Adipocyte (in vitro differentiated cells): ENCODE measurements around the gene ORAI2.
A peak's percentile ranks its signal among the peaks of the same experiment; 100 is the strongest.

ENCODE experiments used
- DNase-seq: peaks from one replicate; pipeline ENCODE4 v3.0.0-alpha.2; 2015; ENCODE audit warnings: low read depth
- H3K27me3 ChIP-seq: replicated peaks from 2 replicates; pipeline ENCODE4 v1.7.0; 2013; ENCODE audit warnings: mild to moderate bottlenecking, low read length, moderate library complexity; ENCODE audit not compliant: control insufficient read depth, insufficient read depth
- H3K36me3 ChIP-seq: 2 replicates; pipeline ENCODE4 v1.7.0; 2013; ENCODE audit warnings: low read length, mild to moderate bottlenecking, moderate library complexity; ENCODE audit not compliant: control insufficient read depth, insufficient read depth, severe bottlenecking
- H3K4me1 ChIP-seq: 2 replicates; pipeline ENCODE4 v1.7.0; 2013; ENCODE audit warnings: mild to moderate bottlenecking, low read length, moderate library complexity; ENCODE audit not compliant: control insufficient read depth, insufficient read depth
- H3K4me3 ChIP-seq: 2 replicates; pipeline ENCODE4 v1.7.0; 2013; ENCODE audit warnings: mild to moderate bottlenecking, low read length, moderate library complexity
- H3K9ac ChIP-seq: 2 replicates; pipeline ENCODE4 v1.7.0; 2013; ENCODE audit warnings: mild to moderate bottlenecking, low read length, moderate library complexity
- H3K9me3 ChIP-seq: 2 replicates; pipeline ENCODE4 v1.7.0; 2013; ENCODE audit warnings: mild to moderate bottlenecking, low read length, moderate library complexity; ENCODE audit not compliant: control insufficient read depth

Gene ORAI2

GRCh38 chr7:102431617-102432298 is 1.6 kb upstream of the ORAI2 start:
- H3K4me3 ChIP-seq = no peak overlapping the region
- no peaks in the 10 kb centered on the region for H3K9me3 ChIP-seq
- H3K27me3 ChIP-seq = no peaks in the 10 kb centered on the region
- H3K36me3 ChIP-seq = peaks cover 5% of the 10 kb centered on the region
- DNase-seq = peak; percentile 15
- H3K4me1 ChIP-seq = peaks cover 6% of the 10 kb centered on the region
- no peak overlapping the region for H3K9ac ChIP-seq

- Histone ChIP-seq H3K27me3 (no peaks in the 10 kb centered on the region), H3K36me3 (no peaks in the 10 kb centered on the region)
Observed at GRCh38 chr7:102432442-102433218, 745 bp upstream of the ORAI2 start.

GRCh38 chr7:102434039-102434486 is 688 bp downstream of the ORAI2 start:
- Histone ChIP-seq H3K9ac (peak overlapping the region; percentile 87), H3K9me3 (no peaks in the 10 kb centered on the region), H3K4me3 (peak overlapping the region; percentile 82), H3K27me3 (no peaks in the 10 kb centered on the region), H3K4me1 (peaks cover 6% of the 10 kb centered on the region), H3K36me3 (peaks cover 2% of the 10 kb centered on the region)
- DNase-seq = no peak

More at GRCh38 chr7:102432442-102433218, 745 bp upstream of the ORAI2 start:
- DNase-seq = peak; percentile 12
- no peaks in the 10 kb centered on the region for H3K9me3 ChIP-seq
- H3K4me3 ChIP-seq = peak overlapping the region; percentile 82
- peaks cover 6% of the 10 kb centered on the region for H3K4me1 ChIP-seq
- peak overlapping the region; percentile 75 for H3K9ac ChIP-seq

- Histone ChIP-seq H3K4me3 (no peak overlapping the region), H3K4me1 (peaks cover 15% of the 10 kb centered on the region), H3K9me3 (no peaks in the 10 kb centered on the region), H3K27me3 (no peaks in the 10 kb centered on the region), H3K9ac (no peak overlapping the region), H3K36me3 (peaks cover 4% of the 10 kb centered on the region)
- no peak for DNase-seq
Observed at GRCh38 chr7:102436118-102436517, 2.7 kb downstream of the ORAI2 start.

GRCh38 chr7:102439963-102440795 is 6.8 kb downstream of the ORAI2 start:
- Histone ChIP-seq H3K9ac (no peak overlapping the region), H3K9me3 (no peaks in the 10 kb centered on the region), H3K36me3 (peaks cover 8% of the 10 kb centered on the region), H3K27me3 (no peaks in the 10 kb centered on the region), H3K4me3 (peak overlapping the region; percentile 33), H3K4me1 (peaks cover 10% of the 10 kb centered on the region)
- peak; percentile 87 for DNase-seq

- Histone ChIP-seq H3K9me3 (no peaks in the 10 kb centered on the region), H3K4me1 (peaks cover 6% of the 10 kb centered on the region), H3K4me3 (no peak overlapping the region), H3K9ac (no peak overlapping the region), H3K36me3 (peaks cover 13% of the 10 kb centered on the region), H3K27me3 (no peaks in the 10 kb centered on the region)
- DNase-seq = no peak
Observed at GRCh38 chr7:102444961-102445673, 11.7 kb downstream of the ORAI2 start.

GRCh38 chr7:102445674-102446071 is 12.3 kb downstream of the ORAI2 start:
- Histone ChIP-seq H3K9ac (no peak overlapping the region), H3K4me3 (no peak overlapping the region), H3K36me3 (peaks cover 13% of the 10 kb centered on the region), H3K4me1 (peaks cover under 1% of the 10 kb centered on the region), H3K9me3 (no peaks in the 10 kb centered on the region), H3K27me3 (no peaks in the 10 kb centered on the region)
- DNase-seq = no peak

GRCh38 chr7:102446387-102447156 is 13.2 kb downstream of the ORAI2 start:
- H3K9me3 ChIP-seq = no peaks in the 10 kb centered on the region
- H3K27me3 ChIP-seq = no peaks in the 10 kb centered on the region
- no peak overlapping the region for H3K4me3 ChIP-seq
- no peak overlapping the region for H3K9ac ChIP-seq
- DNase-seq = no peak
- H3K36me3 ChIP-seq = peaks cover 13% of the 10 kb centered on the region
- H3K4me1 ChIP-seq = peaks cover 4% of the 10 kb centered on the region

GRCh38 chr7:102447311-102447710 is 13.9 kb downstream of the ORAI2 start:
- H3K9me3 ChIP-seq = no peaks in the 10 kb centered on the region
- DNase-seq = no peak
- H3K4me1 ChIP-seq = peaks cover 4% of the 10 kb centered on the region
- no peak overlapping the region for H3K9ac ChIP-seq
- no peak overlapping the region for H3K4me3 ChIP-seq
- peaks cover 9% of the 10 kb centered on the region for H3K36me3 ChIP-seq
- H3K27me3 ChIP-seq = no peaks in the 10 kb centered on the region

- H3K27me3 ChIP-seq = no peaks in the 10 kb centered on the region
- peaks cover 9% of the 10 kb centered on the region for H3K36me3 ChIP-seq
- H3K4me3 ChIP-seq = no peak overlapping the region
- no peak overlapping the region for H3K9ac ChIP-seq
- no peaks in the 10 kb centered on the region for H3K9me3 ChIP-seq
- DNase-seq = no peak
- peaks cover 4% of the 10 kb centered on the region for H3K4me1 ChIP-seq
Observed at GRCh38 chr7:102449136-102449535, 15.8 kb downstream of the ORAI2 start.
